SKM-1 treated with dmso at 0.1 percent for 144 hours (cell line): ENCODE data around the gene RACK1.

Experiments used
- DNase-seq: peaks from one replicate; lab custom pipeline; 2025; ENCODE audit not compliant: unreplicated experiment; lab: John Stamatoyannopoulos, UW

The RACK1 gene

DNA sequence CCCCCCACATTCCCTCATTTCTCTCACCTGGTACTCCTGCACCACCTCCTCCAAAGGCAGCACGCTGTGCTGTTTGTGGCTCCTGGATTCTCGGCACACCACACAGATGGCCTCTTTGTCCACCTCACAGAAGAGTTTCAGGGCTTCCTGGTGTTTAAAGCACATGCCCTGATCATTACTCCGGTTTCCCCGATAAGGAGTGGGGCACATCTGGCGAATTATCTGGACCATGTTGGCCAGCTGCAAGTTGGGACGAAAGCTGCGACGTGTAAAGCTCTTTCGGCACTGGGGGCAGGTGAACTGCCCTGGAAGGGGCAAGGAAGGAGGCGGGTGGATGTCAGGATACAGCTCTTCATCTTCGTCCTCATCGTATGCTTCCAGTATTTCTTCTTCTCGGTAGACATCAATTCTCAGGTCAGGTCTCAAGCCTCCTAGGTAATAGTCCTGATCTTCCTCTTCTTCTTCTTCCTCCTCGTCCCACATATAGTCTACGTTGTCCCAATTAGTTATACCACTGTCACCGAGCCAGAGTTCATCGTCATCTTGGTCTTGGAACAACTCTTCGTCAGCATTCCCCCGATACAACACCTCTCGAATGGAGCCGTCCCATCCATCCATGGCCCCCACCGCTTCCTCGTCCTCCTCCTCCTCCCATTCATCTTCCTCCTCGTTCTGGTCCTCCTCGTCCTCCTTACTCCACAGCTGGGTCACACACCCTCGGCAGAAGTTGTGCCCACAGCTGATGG, 16.4 kb upstream of the RACK1 start:
- no peak for DNase-seq

DNA sequence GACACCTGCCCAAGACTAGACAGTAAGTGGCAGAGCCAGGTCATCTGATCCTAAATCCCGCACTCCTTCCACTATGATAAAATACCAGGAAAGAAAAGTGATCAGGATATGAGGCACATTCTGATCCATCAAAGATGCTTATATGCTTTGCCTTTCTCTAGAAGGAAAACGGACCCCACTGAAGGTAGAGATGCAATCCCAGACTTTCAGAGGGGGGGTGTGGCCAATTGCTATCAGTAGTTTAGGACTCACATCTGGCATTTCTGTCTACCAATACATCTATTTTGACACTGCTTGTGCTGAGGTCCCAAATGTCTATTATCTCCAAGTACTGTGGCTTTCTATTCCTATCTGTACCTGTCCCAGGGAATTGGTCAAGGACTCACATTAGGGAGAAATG, 15.6 kb upstream of the RACK1 start:
- no peak for DNase-seq

DNA sequence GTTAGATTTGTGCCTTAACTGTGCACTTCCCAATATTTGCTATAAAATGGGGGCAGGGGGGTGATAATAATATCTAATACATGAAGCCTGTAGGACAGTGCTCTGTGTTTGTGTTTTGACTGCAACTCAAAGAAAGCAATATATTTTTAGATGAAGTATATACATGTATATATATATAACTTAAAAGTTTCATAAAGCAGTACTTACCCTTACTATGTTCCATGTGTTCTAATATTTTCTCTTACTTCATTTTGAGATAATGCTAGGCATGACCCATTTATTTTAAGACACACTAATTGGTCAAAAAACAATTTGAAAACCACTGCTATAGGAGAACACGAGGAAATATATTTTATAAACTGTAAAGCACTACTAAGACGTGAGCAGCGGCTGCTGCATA, 14.9 kb upstream of the RACK1 start:
- DNase-seq, result no peak

DNA sequence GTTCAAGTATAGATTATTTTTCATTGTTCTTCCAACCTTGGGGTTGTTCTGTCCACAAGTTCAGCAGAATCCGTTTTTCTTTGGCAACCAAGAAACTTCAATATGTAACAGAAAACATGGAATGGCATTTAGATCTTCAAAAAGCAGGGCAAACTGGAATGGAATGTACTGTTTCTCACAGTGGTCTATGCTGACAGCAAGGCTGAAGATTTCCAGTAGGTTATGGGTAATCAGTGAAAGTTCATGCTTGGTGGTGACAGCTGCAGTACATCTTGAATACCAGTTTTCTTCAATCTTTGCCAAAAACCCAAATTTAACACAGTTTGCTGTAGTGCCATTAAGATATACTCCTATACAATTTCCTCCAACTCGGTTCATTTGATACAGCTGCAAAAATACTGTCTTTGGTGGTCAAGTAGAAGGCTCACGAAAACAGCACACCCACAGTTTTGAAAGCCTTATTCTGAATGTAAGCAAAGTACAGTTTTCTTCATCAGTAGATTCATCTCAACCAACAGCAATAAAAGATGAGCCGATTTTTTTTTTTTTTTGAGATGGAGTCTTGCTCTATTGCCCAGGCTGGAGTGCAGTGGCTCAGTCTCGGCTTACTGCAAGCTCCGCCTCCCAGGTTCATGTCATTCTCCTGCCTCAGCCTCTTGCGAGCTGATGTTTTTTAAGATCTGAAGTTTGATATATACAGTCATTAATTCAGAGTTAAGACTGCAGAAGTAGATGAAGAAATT, 12.3 kb upstream of the RACK1 start:
- no peak for DNase-seq

DNA sequence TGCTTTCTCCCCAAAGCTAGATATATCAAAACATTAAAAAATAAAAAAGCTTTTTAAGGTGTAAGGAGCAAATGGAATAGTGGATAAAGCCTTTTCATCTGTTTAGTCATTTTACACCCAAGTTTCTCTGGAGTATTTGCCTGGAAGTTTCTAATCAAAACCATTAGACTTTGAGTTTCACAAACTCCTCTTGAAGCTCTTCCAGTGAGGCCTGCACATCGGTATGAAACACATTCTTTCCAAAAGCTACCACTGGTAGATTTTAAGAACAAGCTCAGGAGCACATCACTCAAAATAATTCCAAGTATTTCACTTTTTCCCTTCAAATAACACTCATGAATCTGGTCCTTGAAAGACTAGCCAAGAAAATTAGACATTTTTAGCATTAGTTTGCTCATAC, 11.6 kb upstream of the RACK1 start:
- no peak for DNase-seq

DNA sequence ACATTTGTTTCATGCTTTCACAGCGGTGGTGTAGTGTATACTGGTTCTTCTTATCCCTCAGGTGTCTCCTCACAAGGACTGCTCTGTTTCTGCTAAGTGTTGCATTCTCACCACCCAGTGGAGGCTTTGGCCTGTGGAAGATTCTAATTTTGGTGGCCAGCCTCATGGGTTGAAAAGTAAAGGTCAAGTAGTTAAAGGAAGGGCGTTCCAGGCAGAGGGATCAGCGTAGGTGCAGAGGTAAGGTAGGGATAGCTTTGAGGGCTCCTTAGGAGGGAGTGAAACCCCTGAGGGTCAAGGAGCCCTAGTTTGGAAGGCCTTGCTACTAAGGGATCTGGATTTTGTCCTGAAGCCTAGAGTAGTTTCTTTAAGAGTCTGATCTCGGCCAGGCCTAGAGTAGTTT, 4.6 kb upstream of the RACK1 start:
- no peak for DNase-seq

DNA sequence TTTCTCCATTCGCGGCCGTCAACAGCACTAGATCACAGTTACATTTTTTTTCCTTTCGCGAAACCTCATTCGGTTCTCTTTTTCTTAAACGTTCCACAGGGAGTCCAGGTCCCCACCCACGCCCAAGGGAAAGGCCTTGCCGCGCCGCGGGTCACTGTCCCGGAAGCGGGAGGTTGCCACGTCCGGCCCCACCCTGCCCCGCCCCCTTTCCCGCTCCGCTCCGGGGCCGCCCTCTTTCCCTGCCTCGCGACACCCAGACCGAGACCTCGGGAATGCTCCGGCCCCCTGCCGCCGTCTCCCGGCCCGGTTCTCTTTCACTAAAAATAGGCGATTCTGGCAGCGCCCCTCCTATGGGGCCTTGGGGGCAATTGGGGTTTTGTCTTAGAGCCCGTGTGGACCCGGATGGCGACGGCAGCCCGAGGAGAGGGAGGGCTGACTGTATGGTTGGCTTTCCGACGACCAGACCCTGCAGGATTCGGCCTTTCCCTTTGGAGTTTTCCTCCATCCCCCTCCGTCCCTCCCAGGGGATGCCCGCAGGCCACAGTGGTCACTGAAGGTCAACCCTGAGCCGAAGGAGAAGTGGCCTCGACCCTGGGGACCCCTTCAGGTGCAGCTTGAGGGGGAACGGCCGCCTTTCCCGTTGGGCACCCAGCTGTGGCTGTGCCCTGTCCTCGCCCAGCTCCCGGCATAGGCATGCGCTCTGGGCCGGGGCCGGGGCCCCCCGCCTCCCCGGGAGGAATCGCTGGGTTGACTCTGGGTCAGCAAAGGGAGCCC, 2.8 kb upstream of the RACK1 start:
- no peak for DNase-seq

DNA sequence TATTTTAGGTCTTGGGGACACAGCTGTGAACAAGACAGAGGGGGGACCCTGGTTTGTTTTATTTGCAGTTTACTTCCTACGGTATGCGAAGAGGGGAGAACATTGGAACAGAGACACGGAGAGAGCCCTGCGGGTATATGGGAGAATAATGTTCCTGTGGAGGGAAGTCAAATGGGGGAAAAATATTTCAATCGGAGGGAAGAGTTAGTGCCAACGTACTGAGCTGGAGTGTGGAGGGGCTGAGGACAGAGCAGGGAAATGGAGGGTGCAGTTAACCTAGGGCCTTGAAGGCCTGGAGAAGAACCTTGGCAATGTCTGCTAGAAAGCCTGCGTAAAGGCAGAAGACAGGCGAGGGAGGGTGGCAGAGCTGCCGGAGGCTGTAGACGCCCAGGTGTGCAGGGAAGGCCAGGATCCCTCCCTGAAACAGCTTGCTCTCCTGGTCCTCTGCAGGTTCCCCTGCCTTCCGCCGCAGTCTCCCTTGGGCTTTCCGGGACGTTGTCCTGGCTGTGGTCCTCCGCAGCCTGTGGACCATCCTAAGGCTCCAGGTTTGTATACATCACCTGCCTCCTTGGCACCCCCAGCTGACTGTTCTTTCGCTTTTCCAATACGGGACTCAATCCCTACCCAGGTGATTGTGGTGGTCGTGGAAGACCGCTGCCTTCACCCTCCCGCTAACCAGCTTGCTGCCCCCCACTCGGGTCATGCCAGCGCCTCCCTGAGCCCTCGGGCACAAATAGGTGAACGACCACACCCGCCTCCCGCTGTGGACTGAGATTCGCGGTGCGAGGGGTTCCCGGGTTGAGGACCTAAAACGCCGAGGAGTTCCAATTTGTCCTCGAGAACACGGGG, 1.9 kb upstream of the RACK1 start:
- DNase-seq, result no peak

DNA sequence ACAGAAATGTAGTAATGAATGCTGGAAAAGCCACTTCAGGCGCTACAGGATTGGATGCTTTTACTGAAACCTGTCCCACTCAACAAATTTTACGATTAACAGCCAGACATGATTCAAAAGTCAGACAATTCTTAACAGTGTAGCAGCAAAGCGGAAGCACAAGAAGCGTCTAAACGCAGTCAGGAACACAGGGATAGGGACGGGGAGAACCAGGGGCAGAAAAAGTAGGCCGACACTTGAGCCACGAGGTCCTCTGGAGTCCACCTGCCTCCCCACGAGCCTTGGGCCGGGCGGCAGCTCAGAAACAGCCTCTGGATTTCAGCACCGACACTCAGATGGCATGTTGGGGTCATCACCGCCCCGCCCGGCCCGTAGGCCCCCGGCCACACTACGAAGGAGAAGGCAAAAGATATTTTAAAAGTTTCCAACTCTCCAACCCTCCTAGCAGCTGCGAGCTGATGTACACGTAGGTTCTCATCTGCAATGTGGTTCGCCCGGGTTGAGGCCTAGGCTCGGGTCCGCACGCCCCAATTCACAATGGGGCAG, 615 bp downstream of the RACK1 start:
- DNase-seq, result no peak

DNA sequence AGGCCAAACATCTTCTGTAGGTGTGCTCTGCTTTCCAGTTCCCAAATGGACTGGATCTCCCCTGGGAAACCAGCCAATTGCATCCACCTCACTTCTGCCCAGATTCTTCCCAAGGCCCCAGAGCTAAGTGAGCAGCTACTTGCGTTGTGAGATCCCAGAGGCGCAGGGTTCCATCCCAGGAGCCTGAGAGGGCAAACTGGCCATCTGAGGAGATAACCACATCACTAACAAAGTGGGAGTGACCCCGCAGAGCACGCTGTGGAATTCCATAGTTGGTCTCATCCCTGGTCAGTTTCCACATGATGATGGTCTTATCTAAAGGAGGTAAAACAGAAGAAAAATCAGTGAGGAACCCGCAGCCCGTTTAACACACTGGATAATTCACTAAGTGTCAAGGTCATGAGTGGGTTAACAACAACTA, 1.7 kb downstream of the RACK1 start:
- DNase-seq, result no peak

DNA sequence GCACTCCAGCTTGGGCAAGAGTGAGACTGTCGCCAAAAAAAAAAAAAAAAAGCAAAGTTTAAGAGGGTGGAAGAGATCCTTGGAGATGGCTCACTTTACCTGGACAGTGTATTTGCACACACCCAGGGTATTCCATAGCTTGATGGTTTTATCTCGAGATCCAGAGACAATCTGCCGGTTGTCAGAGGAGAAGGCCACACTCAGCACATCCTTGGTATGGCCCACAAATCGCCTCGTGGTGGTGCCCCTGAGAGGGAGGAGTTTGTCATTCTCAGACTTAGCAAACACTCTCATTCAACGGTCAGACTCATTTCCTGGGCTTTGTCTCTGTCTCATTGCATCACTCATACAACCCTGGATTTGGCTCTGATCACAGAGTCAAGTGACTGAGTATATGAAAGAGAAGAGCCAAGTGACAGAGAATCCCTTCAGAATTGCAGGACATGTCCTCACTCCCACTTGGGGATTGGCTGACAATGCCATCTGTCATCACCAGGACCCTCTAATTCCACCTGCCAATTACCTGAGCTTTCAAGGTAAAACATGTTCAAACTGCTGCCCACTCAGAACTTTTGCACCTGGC, 2.2 kb downstream of the RACK1 start:
- DNase-seq, result no peak

DNA sequence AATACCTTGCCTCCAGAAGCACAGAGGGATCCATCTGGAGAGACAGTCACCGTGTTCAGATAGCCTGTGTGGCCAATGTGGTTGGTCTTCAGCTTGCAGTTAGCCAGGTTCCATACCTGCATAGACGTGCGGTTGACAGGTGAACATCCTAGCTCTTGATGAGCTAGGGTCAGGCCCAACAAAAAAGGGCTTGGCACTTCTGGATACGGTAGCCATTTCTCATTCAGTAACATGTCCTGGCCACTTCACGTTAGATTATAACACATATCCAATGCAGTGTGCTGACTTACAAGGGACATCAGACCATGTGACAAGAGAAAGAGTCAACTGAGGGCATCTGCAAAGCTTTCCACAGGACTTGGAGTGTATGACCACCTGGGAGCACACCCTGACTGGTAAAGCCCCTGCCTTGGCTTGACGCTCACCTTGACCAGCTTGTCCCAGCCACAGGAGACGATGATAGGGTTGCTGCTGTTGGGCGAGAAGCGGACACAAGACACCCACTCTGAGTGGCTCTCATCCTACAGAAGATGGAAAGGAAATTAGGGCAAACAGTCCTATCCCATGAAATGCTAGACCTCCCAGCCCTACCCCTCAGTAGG, 4.5 kb downstream of the RACK1 start:
- DNase-seq, result no peak

DNA sequence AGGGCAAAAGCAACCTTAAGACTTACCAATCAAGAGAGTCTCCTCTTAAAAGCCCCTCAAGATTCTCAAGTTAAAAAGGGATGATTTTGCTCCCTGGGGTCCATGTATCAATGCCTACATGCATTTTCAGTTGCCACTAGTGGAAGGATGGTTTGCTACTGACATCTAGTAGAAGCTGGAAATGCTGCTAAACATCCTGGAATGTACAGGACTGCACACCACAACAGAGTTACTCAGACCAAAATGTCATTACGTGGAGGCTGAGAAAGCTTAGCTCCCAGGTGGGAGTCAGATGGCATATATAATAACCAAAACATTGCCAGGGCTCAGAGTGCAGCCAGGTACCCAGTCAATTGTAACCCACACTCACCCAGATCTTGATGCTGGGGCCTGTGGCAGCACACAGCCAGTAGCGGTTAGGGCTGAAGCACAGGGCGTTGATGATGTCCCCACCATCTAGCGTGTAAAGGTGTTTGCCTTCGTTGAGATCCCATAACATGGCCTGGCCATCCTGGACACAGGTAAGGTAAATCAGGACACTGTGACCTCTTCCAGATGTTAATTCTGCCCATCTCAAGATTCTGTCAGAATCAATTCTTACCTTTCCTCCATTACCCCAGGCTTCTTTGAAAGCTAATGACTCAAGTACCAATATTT, 5.8 kb downstream of the RACK1 start:
- DNase-seq, result no peak

DNA sequence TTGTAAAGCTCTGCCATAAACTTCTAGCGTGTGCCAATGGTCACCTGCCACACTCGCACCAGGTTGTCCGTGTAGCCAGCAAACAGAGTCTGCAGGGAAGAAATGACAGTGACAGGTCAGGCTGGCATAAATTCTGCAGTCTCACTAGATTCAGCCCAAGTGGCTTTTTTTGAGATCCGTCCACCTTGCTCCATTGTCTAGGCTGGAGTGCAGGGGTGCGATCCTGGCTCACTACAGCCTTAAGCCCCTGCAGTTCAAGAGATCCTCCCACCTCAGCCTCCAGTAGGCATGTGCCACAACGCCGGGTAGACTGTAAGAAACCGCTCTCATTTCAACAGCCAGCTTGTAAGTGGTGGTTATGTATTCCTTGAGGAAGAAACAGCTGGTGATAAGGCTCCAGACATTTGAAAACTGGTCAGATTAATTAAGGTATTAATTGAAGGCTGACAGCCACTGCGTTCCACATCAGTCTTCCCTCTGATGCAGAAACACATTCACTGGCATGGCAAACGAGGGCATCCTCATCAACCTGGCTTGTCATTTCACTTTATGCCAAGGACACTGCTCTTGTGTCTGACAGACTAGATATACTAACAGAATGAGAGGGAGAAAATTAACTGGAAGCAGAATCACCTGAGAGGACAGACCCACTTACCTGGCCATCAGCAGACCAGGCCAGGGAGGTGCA, 6.6 kb downstream of the RACK1 start:
- DNase-seq, result no peak

DNA sequence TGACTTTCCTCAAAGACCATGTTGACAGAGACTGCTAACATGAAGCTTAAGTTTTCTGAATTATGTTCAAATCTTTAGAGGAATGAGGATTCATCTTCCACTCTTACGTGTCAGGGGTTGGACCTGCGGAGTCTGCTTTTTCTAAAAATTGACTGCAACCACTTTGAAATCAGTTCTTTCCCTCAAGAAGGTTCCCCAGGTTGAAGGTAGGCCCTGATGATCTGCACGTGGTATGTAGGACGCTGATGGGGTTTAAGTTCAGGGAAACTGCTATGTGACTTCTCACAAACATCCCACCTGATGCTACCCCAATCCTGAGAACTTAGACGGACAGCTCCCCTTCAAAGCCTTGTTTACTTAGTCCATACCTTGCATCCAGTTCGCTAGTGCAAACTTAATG, 7.2 kb downstream of the RACK1 start:
- no peak for DNase-seq

DNA sequence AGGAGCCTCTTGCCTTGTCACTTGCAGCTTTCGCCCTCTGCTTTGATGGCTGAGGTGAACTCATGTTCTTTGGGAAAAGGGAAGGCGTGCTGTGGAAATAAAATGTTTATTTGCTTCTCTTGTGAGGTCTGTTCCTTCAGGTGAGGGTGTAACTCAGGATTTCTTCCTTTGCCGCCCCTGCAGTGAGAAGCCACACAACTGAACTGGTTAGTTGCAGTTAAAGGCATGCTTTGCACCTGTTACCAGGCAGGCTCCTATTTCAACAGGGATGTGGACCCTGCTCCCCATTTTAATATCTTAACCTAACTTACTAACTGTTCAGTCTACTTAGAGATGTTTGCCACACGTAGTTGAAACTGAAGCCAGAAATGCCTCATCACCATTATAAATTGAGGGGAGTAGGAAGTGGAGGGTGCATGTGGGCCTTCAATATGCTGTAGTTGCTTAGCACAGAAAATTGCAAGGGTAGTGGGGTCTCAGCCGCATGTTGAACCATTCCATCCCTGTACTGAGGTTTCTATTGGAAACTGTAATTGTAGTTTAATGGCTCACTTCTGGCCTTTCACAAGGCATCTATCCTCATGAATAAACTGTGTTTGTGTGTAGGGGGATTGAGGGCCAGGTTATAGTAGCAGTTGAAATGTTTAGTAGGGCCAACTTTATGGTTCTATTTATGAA, 7.9 kb downstream of the RACK1 start:
- no peak for DNase-seq

DNA sequence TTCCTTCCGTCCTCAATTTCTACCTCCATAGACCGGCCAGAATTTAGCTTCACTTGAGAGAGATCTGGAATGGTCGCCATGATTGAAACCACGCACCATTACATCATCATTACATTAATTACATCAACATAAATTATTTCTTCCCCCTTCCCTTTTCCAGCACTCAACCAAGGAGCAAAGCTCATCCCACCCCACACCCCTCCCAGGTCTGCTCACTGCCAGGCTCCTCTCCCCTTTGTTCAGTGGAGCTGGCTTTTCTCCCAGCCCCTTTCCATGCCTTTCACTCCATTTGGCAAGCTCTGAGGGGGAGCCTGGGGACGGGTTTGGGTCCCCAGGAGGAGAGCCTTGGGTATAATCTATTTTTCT, 8.4 kb downstream of the RACK1 start:
- DNase-seq, result no peak
